22Rv1 (cell line): ENCODE data around the gene HESX1.

ENCODE experiments used
- ZFX ChIP-seq: fragments of 450-650 bp; IDR thresholded peaks from 2 replicates; pipeline ENCODE4 v1.6.1; 2017; ENCODE audit warnings: antibody characterized with exemption, borderline replicate concordance
- TF ChIP-seq, protein P1 (sequence below): fragments of 450-650 bp; IDR thresholded peaks from 2 replicates; pipeline ENCODE4 v1.5.1; 2017; ENCODE audit warnings: mild to moderate bottlenecking

DNA sequence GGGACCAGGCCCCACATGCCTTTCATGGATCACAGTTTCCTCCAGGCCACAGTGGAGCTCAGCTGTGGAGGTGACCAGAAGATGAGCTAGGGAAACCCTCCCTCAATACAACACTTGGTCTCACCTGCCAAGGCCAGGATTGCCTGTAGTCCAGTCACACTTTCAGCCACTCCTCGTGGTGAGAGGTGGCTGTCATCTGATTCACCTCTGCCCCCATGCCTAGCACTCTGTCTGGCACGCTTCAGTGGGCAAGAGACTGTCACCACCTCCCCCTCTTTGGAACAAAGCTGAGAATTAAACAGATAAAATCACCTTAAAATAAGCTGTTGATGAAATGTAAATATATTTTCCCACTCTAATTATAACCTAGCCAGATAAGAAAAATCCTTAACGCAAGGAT is 30.7 kb downstream of the HESX1 start:
- TF ChIP-seq, protein P1, sequence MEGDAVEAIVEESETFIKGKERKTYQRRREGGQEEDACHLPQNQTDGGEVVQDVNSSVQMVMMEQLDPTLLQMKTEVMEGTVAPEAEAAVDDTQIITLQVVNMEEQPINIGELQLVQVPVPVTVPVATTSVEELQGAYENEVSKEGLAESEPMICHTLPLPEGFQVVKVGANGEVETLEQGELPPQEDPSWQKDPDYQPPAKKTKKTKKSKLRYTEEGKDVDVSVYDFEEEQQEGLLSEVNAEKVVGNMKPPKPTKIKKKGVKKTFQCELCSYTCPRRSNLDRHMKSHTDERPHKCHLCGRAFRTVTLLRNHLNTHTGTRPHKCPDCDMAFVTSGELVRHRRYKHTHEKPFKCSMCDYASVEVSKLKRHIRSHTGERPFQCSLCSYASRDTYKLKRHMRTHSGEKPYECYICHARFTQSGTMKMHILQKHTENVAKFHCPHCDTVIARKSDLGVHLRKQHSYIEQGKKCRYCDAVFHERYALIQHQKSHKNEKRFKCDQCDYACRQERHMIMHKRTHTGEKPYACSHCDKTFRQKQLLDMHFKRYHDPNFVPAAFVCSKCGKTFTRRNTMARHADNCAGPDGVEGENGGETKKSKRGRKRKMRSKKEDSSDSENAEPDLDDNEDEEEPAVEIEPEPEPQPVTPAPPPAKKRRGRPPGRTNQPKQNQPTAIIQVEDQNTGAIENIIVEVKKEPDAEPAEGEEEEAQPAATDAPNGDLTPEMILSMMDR, result no peak
- TF ChIP-seq ZFX, result no peak
